ENCODE measurements around the gene ZBTB49.

GRCh38 chr4:4321951-4322688 lies 32.1 kb downstream of the ZBTB49 start:
- TF ChIP-seq FOS (IDR thresholded peaks at IDR 0.05; ENCODE audit: low read depth, low read length) (no peak), MXI1 (IDR thresholded peaks at IDR 0.05; ENCODE audit: borderline replicate concordance, low read depth, low read length) (no peak), CTCF (conservative IDR thresholded peaks at IDR 0.05; ENCODE audit: low read depth, low read length) (no peak), POLR2A (IDR thresholded peaks at IDR 0.05; ENCODE audit: low read depth, low read length) (no peak), ELK1 (IDR thresholded peaks at IDR 0.05; ENCODE audit: borderline replicate concordance, low read depth, low read length) (no peak), CEBPB (IDR thresholded peaks at IDR 0.05; ENCODE audit: low read depth, low read length) (no peak)

Measured in IMR-90 (cell line).